Activated CD4-positive, alpha-beta T cell treated with anti-CD3 and anti-CD28 coated beads for 4 hours (primary cell): ENCODE data around the gene DEGS1.

Source experiments
- DNase-seq, 2 donors: peaks; one replicate each; pipeline ENCODE4 v3.0.0-alpha.2; 2020

Gene DEGS1

GRCh38 chr1:224217655-224218623 is 34.9 kb downstream of the DEGS1 start:
- DNase-seq: no peak

- DNase-seq: no peak
Observed at GRCh38 chr1:224219011-224219611, 36.1 kb downstream of the DEGS1 start.

DNA sequence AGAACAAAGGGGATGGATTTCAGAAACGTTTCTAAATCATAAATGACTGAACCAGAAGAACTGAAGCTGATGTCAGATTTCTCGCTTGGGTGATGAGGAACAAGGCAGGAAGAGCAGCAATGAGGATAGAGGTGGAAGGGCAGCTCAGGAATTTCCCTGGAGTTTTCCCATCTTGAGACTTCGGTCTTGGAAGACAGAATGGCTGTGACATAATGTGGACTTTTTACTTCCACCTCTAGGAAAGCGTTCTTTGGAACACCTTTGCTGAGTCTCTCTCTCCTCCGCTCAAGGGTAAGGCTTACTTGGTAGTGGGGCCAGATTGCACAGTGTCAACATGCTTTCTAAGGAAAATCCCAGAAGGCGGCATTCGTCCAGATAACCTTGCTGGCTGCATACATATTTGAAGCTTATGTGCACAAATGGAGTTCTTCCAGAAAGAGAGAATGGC is 36.6 kb downstream of the DEGS1 start:
- DNase-seq: no peak

DNA sequence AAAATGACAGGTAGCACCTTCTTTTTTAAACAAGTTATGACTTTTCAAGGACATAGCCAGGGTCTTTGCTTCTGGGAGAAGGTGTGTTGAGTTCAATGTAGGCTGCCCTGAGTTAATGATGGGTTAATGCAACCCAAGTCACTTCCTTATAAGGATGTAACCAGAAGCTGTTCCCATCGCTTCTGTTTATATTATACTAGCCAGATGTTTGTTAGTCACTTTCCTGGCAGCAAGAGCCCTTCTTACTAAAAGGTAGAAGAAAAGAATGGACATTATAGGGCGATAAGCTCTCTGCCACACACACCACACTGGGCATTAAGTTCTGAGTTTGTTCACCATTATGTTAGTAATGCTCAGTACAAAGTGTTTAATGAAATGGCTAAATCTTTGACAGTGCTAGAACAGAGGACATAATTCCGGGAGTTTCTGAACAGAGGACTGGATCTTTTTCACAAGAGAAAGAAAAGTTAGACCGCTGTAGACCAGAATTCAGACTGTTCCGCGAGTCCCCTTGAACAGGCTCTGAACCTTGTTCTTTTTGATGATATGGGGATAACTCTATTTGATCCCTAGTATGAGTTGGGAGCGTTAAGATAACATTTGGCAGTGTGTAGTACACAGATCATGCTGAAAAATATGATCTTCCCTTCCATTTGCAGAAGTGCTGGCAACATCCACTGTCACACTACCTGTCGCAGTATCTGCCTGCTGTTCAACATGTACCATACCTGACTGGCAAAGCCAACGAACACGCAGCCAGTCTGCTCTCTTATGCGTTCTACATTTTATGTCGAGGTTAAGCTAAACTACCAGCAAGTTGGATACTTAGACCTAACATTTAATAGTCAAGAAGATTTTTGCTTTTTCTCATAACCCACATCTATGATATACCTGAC is 41.0 kb downstream of the DEGS1 start:
- DNase-seq: no peak

DNA sequence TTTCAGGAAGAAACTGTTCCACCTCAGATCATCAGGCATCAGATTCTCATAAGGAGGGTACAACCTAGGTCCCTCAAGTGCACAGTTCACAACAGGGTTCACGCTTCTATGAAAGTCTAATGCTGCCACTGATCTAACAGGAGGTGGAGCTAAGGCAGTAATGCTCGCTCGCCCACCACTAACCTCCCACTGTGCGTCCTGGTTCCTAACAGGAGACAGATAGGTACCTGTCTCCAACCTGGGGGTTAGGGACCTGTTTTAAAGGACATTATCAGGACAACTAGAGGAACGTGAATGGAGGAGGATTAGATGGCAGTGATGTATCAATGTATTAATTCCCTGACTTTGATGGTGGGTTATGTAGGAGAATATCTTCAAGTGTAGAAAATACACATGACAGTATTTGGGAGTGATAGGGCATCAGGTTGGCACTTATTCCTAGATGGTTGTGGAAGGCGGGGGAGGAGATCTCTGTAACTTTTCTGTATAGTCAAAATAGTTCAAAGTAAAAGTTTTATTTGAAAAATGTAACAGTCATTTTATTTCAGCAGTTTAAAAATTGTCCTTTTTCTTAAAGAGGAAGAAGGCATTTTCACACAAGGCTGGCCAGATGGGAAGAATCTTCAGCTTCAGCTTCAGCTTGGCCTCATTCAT is 43.9 kb downstream of the DEGS1 start:
- DNase-seq: no peak

DNA sequence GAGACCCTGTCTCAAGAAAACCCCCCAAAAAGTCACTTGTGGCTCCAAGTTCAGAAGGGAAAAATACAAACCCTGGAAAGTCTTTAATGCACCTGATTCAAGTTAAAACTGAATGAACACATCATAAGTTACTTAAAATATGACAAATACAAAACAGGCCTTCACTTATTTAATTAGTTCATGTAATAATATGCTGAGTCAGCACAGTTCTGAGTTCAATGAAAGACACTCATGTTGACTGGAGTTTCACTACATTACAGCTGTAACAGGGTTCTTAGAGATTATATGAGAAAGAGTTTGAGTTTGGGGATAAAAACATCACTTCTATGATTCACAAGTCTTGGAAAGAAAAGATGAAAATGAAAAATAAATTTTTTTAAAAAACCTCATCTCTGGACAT is 51.0 kb downstream of the DEGS1 start:
- DNase-seq: no peak

GRCh38 chr1:224235813-224236493 is 52.9 kb downstream of the DEGS1 start:
- no peak for DNase-seq

DNA sequence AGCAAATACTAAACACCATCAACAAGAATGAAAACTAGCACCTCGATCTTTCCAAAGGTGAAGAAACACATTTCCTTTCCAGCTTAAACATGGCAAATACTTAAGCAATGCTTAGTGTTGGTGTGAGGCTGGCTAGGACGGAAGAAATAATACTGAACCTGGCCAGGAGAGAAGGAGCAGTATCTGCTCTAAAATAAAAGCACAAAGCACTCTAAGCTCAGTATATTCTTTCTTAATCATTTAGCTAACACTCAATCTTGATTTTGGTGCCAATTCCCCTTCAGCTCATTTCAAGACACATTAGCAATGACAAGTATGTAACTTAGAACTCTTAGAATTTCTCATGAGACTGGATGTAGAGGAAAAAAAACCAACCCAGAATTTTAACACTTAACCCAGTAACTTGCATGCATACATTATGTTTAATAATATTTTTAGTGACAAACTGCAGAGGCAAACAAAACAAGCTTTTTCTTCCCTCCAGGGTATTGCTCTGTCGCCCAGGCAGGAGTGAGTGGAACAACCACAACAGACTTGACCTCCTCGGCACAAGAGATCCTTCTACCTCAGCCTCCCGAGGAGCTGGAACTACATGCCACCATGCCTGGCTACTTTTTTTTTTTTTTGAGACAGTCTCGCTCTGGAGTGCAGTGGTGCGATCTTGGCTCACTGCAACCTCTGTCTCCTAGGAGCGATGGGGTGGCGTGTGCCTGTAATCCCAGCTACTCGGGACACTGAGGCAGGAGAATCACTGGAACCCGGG is 54.3 kb downstream of the DEGS1 start:
- no peak for DNase-seq

DNA sequence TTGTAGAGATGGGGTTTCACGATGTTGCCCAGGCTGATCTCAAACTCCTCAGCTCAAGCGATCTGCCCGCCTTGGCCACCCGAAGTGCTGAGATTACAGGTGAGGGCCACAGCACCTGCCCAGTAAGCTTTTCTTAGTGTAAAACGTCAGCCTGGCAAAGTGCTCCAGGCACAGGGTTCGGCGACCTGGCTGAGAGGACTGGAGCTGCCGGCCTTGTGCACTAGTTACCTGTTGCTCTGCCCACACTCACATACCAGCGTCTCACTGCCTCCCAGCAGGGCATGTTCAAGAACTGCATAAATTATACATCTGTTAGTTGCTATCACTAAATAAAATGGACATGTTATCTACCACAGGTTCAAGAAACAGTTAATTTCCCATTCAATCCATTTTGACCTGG is 55.2 kb downstream of the DEGS1 start:
- no peak for DNase-seq

GRCh38 chr1:224238756-224239155 is 55.7 kb downstream of the DEGS1 start:
- no peak for DNase-seq
